Caco-2 (cell line): ENCODE data around the gene PDK3. TPM values are rescaled to one million over a fixed set of nuclear protein-coding genes. Genes with fewer than 3 reads are reported as not detected.

Experiments
- BruUV-seq: library from RNA; stranded (reverse); fragments of 400-500 nt; replicated peaks from 2 replicates; lab custom pipeline; 2021; lab: Mats Ljungman, UMichigan
- CTCF ChIA-PET: fragments of 300-600 bp; sonication (Branson Sonifier 250); formaldehyde crosslinking; loops from one replicate; lab custom pipeline; 2022; ENCODE audit warnings: antibody characterized with exemption; lab: Charles Lee
- POLR2A ChIA-PET: fragments of 300-600 bp; sonication (Branson Sonifier 250); formaldehyde crosslinking; loops from one replicate; lab custom pipeline; 2022; ENCODE audit warnings: antibody characterized with exemption; lab: Charles Lee
- DNase-seq, 2 experiments: peaks; one replicate each; pipeline versions ENCODE4 v3.0.0 to v3.0.0-alpha.2; 2020 to 2022
- H3K27me3 ChIP-seq: replicated peaks from 2 replicates; pipeline ENCODE4 v1.6.0; 2011; ENCODE audit warnings: low read length; ENCODE audit not compliant: control insufficient read depth, insufficient read depth
- H3K36me3 ChIP-seq: 2 replicates; pipeline ENCODE4 v1.5.1; 2011; ENCODE audit warnings: low read length; ENCODE audit not compliant: control insufficient read depth, insufficient read depth
- H3K4me1 ChIP-seq: fragments of 250-450 bp; sonication (Bioruptor Pico); 2 replicates; pipeline ENCODE4 v1.5.1; 2020; ENCODE audit warnings: mild to moderate bottlenecking
- H3K4me3 ChIP-seq: 2 replicates; pipeline ENCODE4 v1.5.1; 2011; ENCODE audit warnings: low read depth, mild to moderate bottlenecking, control low read depth, low read length
- H3K9me3 ChIP-seq: fragments of 250-450 bp; sonication (Bioruptor Pico); 2 replicates; pipeline ENCODE4 v1.5.1; 2020; ENCODE audit warnings: mild to moderate bottlenecking, moderate library complexity
- H3K27ac Mint-ChIP-seq: one replicate; pipeline ENCODE4 v1.8.0; 2022; ENCODE audit warnings: mixed read lengths; ENCODE audit not compliant: unreplicated experiment
- H3K27me3 Mint-ChIP-seq: one replicate; pipeline ENCODE4 v1.8.0; 2022; ENCODE audit warnings: mixed read lengths; ENCODE audit not compliant: insufficient read depth, unreplicated experiment
- H3K36me3 Mint-ChIP-seq: one replicate; pipeline ENCODE4 v1.8.0; 2022; ENCODE audit warnings: mild to moderate bottlenecking, mixed read lengths; ENCODE audit not compliant: insufficient read depth, unreplicated experiment
- H3K4me1 Mint-ChIP-seq: one replicate; pipeline ENCODE4 v1.8.0; 2022; ENCODE audit warnings: low read depth, mixed read lengths; ENCODE audit not compliant: unreplicated experiment
- H3K4me3 Mint-ChIP-seq: one replicate; pipeline ENCODE4 v1.8.0; 2022; ENCODE audit warnings: mild to moderate bottlenecking, moderate library complexity, mixed read lengths; ENCODE audit not compliant: unreplicated experiment
- H3K9me3 Mint-ChIP-seq: one replicate; pipeline ENCODE4 v1.8.0; 2022; ENCODE audit warnings: mixed read lengths; ENCODE audit not compliant: unreplicated experiment
- CTCF ChIP-seq, 2 experiments: fragments of 200-600 bp in 1 of 2; IDR thresholded peaks; 1 replicate in 1 of 2; 2 replicates in 1 of 2; pipeline versions ENCODE4 v1.5.1 to v1.8.0; 2011 to 2022; ENCODE audit warnings: antibody characterized with exemption in 1 of 2, control low read depth in 1 of 2, inconsistent platforms in 1 of 2, low read depth in 1 of 2, low read length in 1 of 2, mild to moderate bottlenecking in 1 of 2, moderate library complexity in 1 of 2; ENCODE audit not compliant: insufficient read depth in 1 of 2, severe bottlenecking in 1 of 2, unreplicated experiment in 1 of 2
- intact Hi-C: fragments of 100-400 bp; cut with micrococcal nuclease; formaldehyde crosslinking; loops from one replicate; pipeline ENCODE4 v1.10.0; 2022; ENCODE audit not compliant: unreplicated experiment
- total RNA-seq: library from RNA; stranded (reverse); gene quantifications from 2 replicates; pipeline ENCODE4 v1.2.3, GENCODE V29; 2022

PDK3 gene
- total RNA-seq, 1 experiment from 2014 or later, result 4.9 TPM

- no peak overlapping the region for H3K27ac Mint-ChIP-seq
- H3K27me3 Mint-ChIP-seq, result no peaks in the 10 kb centered on the region
- Histone ChIP-seq H3K4me3 (no peak overlapping the region), H3K4me1 (no peaks in the 10 kb centered on the region), H3K27me3 (no peaks in the 10 kb centered on the region), H3K36me3 (no peaks in the 10 kb centered on the region), H3K9me3 (no peaks in the 10 kb centered on the region)
- DNase-seq, result no peak
- no peaks in the 10 kb centered on the region for H3K4me1 Mint-ChIP-seq
- ChIA-PET CTCF (no interaction called here), POLR2A (no interaction called here)
- H3K36me3 Mint-ChIP-seq, result peaks cover 15% of the 10 kb centered on the region
- no peaks in the 10 kb centered on the region for H3K9me3 Mint-ChIP-seq
- no TSS peak for BruUV-seq
- H3K4me3 Mint-ChIP-seq, result no peak overlapping the region
- no peak for TF ChIP-seq CTCF (IDR thresholded peaks at IDR 0.05; ENCODE audit: insufficient read depth in 1 of 2, low read depth in 1 of 2, low read length in 1 of 2, severe bottlenecking in 1 of 2, unreplicated experiment in 1 of 2)
- intact Hi-C loops, result no loop called here
These were observed 98.4 kb downstream of the PDK3 start for GRCh38 chrX:24563291-24564010.

- Histone ChIP-seq H3K27me3 (no peaks in the 10 kb centered on the region), H3K9me3 (no peaks in the 10 kb centered on the region), H3K4me3 (no peak overlapping the region), H3K36me3 (no peaks in the 10 kb centered on the region), H3K4me1 (no peaks in the 10 kb centered on the region)
- no peak overlapping the region for H3K27ac Mint-ChIP-seq
- H3K4me1 Mint-ChIP-seq, result no peaks in the 10 kb centered on the region
- TF ChIP-seq CTCF (IDR thresholded peaks at IDR 0.05; ENCODE audit: insufficient read depth in 1 of 2, low read depth in 1 of 2, low read length in 1 of 2, severe bottlenecking in 1 of 2, unreplicated experiment in 1 of 2), result no peak
- H3K27me3 Mint-ChIP-seq, result no peaks in the 10 kb centered on the region
- H3K4me3 Mint-ChIP-seq, result no peak overlapping the region
- peaks cover 20% of the 10 kb centered on the region for H3K36me3 Mint-ChIP-seq
- no peaks in the 10 kb centered on the region for H3K9me3 Mint-ChIP-seq
- no TSS peak for BruUV-seq
- CTCF ChIA-PET, result no interaction called here
- no peak for DNase-seq
- intact Hi-C loops, result no loop called here
- POLR2A ChIA-PET, result interaction anchor here (0.7 kb wide), 1 partner anchor 1706 kb away, joined by 4 read pairs; no protein-coding TSS in a partner anchor
These were observed 101.2 kb downstream of the PDK3 start for GRCh38 chrX:24566240-24566639.

GRCh38 chrX:24567169-24567568, 102.1 kb downstream of the PDK3 start:
- intact Hi-C loops, result no loop called here
- BruUV-seq, result no TSS peak
- DNase-seq, result no peak
- ChIA-PET POLR2A (no interaction called here), CTCF (interaction anchor here (0.6 kb wide), 1 partner anchor 175 kb away, joined by 3 read pairs; no protein-coding TSS in a partner anchor)
- no peaks in the 10 kb centered on the region for H3K9me3 ChIP-seq
- H3K4me3 ChIP-seq, result no peak overlapping the region
- H3K27ac Mint-ChIP-seq, result no peak overlapping the region
- no peaks in the 10 kb centered on the region for H3K36me3 ChIP-seq
- no peaks in the 10 kb centered on the region for H3K9me3 Mint-ChIP-seq
- peaks cover 17% of the 10 kb centered on the region for H3K36me3 Mint-ChIP-seq
- H3K4me3 Mint-ChIP-seq, result no peak overlapping the region
- H3K27me3 ChIP-seq, result no peaks in the 10 kb centered on the region
- no peaks in the 10 kb centered on the region for H3K27me3 Mint-ChIP-seq
- H3K4me1 ChIP-seq, result no peaks in the 10 kb centered on the region
- no peak for TF ChIP-seq CTCF (IDR thresholded peaks at IDR 0.05; ENCODE audit: insufficient read depth in 1 of 2, low read depth in 1 of 2, low read length in 1 of 2, severe bottlenecking in 1 of 2, unreplicated experiment in 1 of 2)
- no peaks in the 10 kb centered on the region for H3K4me1 Mint-ChIP-seq
